Endometrial microvascular endothelial cells (primary cell): ENCODE results near the gene IDS. TPM values are rescaled to one million over a fixed set of nuclear protein-coding genes. Genes with fewer than 3 reads are reported as not detected.

ENCODE experiments used
- total RNA-seq: library from RNA; depleted of rRNA; stranded (reverse); fragments of >200 nt; gene quantifications from one replicate; pipeline ENCODE4 v1.2.3, GENCODE V29; 2015; ENCODE audit errors: inconsistent ontology term

The IDS gene
- total RNA-seq, 1 donor from 2014 or later, result 33.8 TPM

Other genes with a start within 250 kb of the IDS start
- 5.7 TPM for gene EOLA1, start 35.7 kb upstream of the IDS start, total RNA-seq
- gene HSFX3, start 44.6 kb upstream of the IDS start, total RNA-seq, result not detected
- not detected for gene MAGEA9B, start 82.2 kb upstream of the IDS start, total RNA-seq
- 1.9 TPM for gene HSFX2, start 90.0 kb upstream of the IDS start, total RNA-seq
- gene TMEM185A, start 126.5 kb upstream of the IDS start, total RNA-seq, result 11.8 TPM
- gene MAGEA11, start 206.8 kb upstream of the IDS start, total RNA-seq, result not detected